ENCODE results near the gene JCAD. TPM values are rescaled to one million over a fixed set of nuclear protein-coding genes. Genes with fewer than 3 reads are reported as not detected.
A peak's percentile ranks its signal among the peaks of the same experiment; 100 is the strongest.

Gene JCAD
- total RNA-seq, 1 donor from 2014 or later: 27.3 TPM

GRCh38 chr10:30098629-30099028 is 39.2 kb upstream of the JCAD start:
- FAIRE-seq (peak; percentile 92), DNase-seq (ENCODE audit: low read depth) (peak; percentile 97)
- H3K27ac ChIP-seq (ENCODE audit: low read depth, low read length): no peak overlapping the region
- no peaks in the 10 kb centered on the region for H3K36me3 ChIP-seq (ENCODE audit: insufficient read depth, low read length)
- no peak overlapping the region for H3K27ac Mint-ChIP-seq (ENCODE audit: unreplicated experiment)
- H3K4me3 ChIP-seq (ENCODE audit: insufficient read depth, low read depth, low read length): no peak overlapping the region
- no peak overlapping the region for H3K4me3 Mint-ChIP-seq (ENCODE audit: unreplicated experiment)
- no peaks in the 10 kb centered on the region for H3K27me3 ChIP-seq (ENCODE audit: insufficient read depth, low read length)
- peak overlapping the region; percentile 36 for H3K4me2 ChIP-seq (ENCODE audit: low read length)
- TF ChIP-seq EZH2 (IDR thresholded peaks at IDR 0.05; ENCODE audit: insufficient read depth, low read length): no peak
- TF ChIP-seq CTCF (IDR thresholded peaks at IDR 0.05; ENCODE audit: insufficient read depth, low read depth, low read length): no peak
- H3K36me3 Mint-ChIP-seq (ENCODE audit: low read depth, unreplicated experiment): no peaks in the 10 kb centered on the region
- H3K9me3 Mint-ChIP-seq (ENCODE audit: unreplicated experiment): peaks cover 5% of the 10 kb centered on the region
- peaks cover 21% of the 10 kb centered on the region for H3K4me1 Mint-ChIP-seq (ENCODE audit: low read depth, unreplicated experiment)
- peaks cover 6% of the 10 kb centered on the region for H3K4me1 ChIP-seq (ENCODE audit: insufficient read depth, low read length)
- H3K9me3 ChIP-seq (ENCODE audit: insufficient read depth, low read depth, low read length): no peaks in the 10 kb centered on the region
- no peak overlapping the region for H3K9ac ChIP-seq (ENCODE audit: low read length)
- H2AFZ ChIP-seq (ENCODE audit: low read depth, low read length): no peak overlapping the region
- no peaks in the 10 kb centered on the region for H3K79me2 ChIP-seq (ENCODE audit: insufficient read depth, low read length)
- H4K20me1 ChIP-seq (ENCODE audit: insufficient read depth, low read length): no peaks in the 10 kb centered on the region
- no peaks in the 10 kb centered on the region for H3K27me3 Mint-ChIP-seq (ENCODE audit: low read depth, unreplicated experiment)

GRCh38 chr10:30096564-30096963 is 37.2 kb upstream of the JCAD start:
- FAIRE-seq: no peak
- H3K27me3 ChIP-seq (ENCODE audit: insufficient read depth, low read length): no peaks in the 10 kb centered on the region
- Mint-ChIP-seq H3K4me3 (ENCODE audit: unreplicated experiment) (no peak overlapping the region), H3K9me3 (ENCODE audit: unreplicated experiment) (peaks cover 3% of the 10 kb centered on the region), H3K27ac (ENCODE audit: unreplicated experiment) (no peak overlapping the region), H3K4me1 (ENCODE audit: low read depth, unreplicated experiment) (peaks cover 30% of the 10 kb centered on the region), H3K36me3 (ENCODE audit: low read depth, unreplicated experiment) (no peaks in the 10 kb centered on the region), H3K27me3 (ENCODE audit: low read depth, unreplicated experiment) (no peaks in the 10 kb centered on the region)
- H3K4me3 ChIP-seq (ENCODE audit: insufficient read depth, low read depth, low read length): no peak overlapping the region
- no peak for DNase-seq (ENCODE audit: low read depth)
- H3K36me3 ChIP-seq (ENCODE audit: insufficient read depth, low read length): no peaks in the 10 kb centered on the region
- H3K4me1 ChIP-seq (ENCODE audit: insufficient read depth, low read length): peaks cover 11% of the 10 kb centered on the region
- no peaks in the 10 kb centered on the region for H4K20me1 ChIP-seq (ENCODE audit: insufficient read depth, low read length)
- no peak overlapping the region for H2AFZ ChIP-seq (ENCODE audit: low read depth, low read length)
- H3K27ac ChIP-seq (ENCODE audit: low read depth, low read length): no peak overlapping the region
- H3K9me3 ChIP-seq (ENCODE audit: insufficient read depth, low read depth, low read length): no peaks in the 10 kb centered on the region
- no peak for TF ChIP-seq CTCF (IDR thresholded peaks at IDR 0.05; ENCODE audit: insufficient read depth, low read depth, low read length)
- TF ChIP-seq EZH2 (IDR thresholded peaks at IDR 0.05; ENCODE audit: insufficient read depth, low read length): no peak
- H3K4me2 ChIP-seq (ENCODE audit: low read length): no peak overlapping the region
- no peak overlapping the region for H3K9ac ChIP-seq (ENCODE audit: low read length)
- no peaks in the 10 kb centered on the region for H3K79me2 ChIP-seq (ENCODE audit: insufficient read depth, low read length)

- FAIRE-seq: no peak
- no peaks in the 10 kb centered on the region for H3K9me3 ChIP-seq (ENCODE audit: insufficient read depth, low read depth, low read length)
- Mint-ChIP-seq H3K4me3 (ENCODE audit: unreplicated experiment) (no peak overlapping the region), H3K36me3 (ENCODE audit: low read depth, unreplicated experiment) (no peaks in the 10 kb centered on the region), H3K9me3 (ENCODE audit: unreplicated experiment) (peaks cover 3% of the 10 kb centered on the region), H3K4me1 (ENCODE audit: low read depth, unreplicated experiment) (peaks cover 30% of the 10 kb centered on the region), H3K27me3 (ENCODE audit: low read depth, unreplicated experiment) (no peaks in the 10 kb centered on the region), H3K27ac (ENCODE audit: unreplicated experiment) (no peak overlapping the region)
- no peaks in the 10 kb centered on the region for H3K27me3 ChIP-seq (ENCODE audit: insufficient read depth, low read length)
- no peaks in the 10 kb centered on the region for H3K79me2 ChIP-seq (ENCODE audit: insufficient read depth, low read length)
- H3K4me3 ChIP-seq (ENCODE audit: insufficient read depth, low read depth, low read length): no peak overlapping the region
- no peak overlapping the region for H3K9ac ChIP-seq (ENCODE audit: low read length)
- H3K4me2 ChIP-seq (ENCODE audit: low read length): no peak overlapping the region
- no peak overlapping the region for H2AFZ ChIP-seq (ENCODE audit: low read depth, low read length)
- peaks cover 11% of the 10 kb centered on the region for H3K4me1 ChIP-seq (ENCODE audit: insufficient read depth, low read length)
- no peak overlapping the region for H3K27ac ChIP-seq (ENCODE audit: low read depth, low read length)
- DNase-seq (ENCODE audit: low read depth): peak; percentile 17
- H4K20me1 ChIP-seq (ENCODE audit: insufficient read depth, low read length): no peaks in the 10 kb centered on the region
- no peak for TF ChIP-seq EZH2 (IDR thresholded peaks at IDR 0.05; ENCODE audit: insufficient read depth, low read length)
- no peak for TF ChIP-seq CTCF (IDR thresholded peaks at IDR 0.05; ENCODE audit: insufficient read depth, low read depth, low read length)
- no peaks in the 10 kb centered on the region for H3K36me3 ChIP-seq (ENCODE audit: insufficient read depth, low read length)
Observed at GRCh38 chr10:30095631-30096422, 36.4 kb upstream of the JCAD start.

Data from astrocyte (in vitro differentiated cells and primary cell).